Right lobe of liver (tissue), 6 donors: ENCODE data around the gene C6orf132. TPM values are rescaled to one million over a fixed set of nuclear protein-coding genes. Genes with fewer than 3 reads are reported as not detected.

ENCODE experiments used
- ATAC-seq, 4 donors: fragments of 200-7000 bp; cut with Tn5 transposase; one replicate each; pipeline ENCODE4 v1.9.1; 2020; ENCODE audit warnings: mild to moderate bottlenecking in 4 of 4, moderate library complexity in 4 of 4
- DNase-seq, 3 donors: peaks; one replicate each; pipeline ENCODE4 v3.0.0-alpha.2; 2020
- H3K27ac ChIP-seq, 3 donors: fragments of 200-600 bp; one replicate each; pipeline ENCODE4 v1.8.0; 2022
- H3K27me3 ChIP-seq, 2 donors: fragments of 200-600 bp; one replicate each; pipeline ENCODE4 v1.8.0; 2022
- H3K36me3 ChIP-seq, 4 donors: fragments of 200-600 bp; sonication (generic) in 1 of 4; one replicate each; pipeline versions ENCODE4 v1.5.1 to v1.8.0; 2017 to 2022; ENCODE audit warnings: control low read depth in 1 of 4
- H3K4me1 ChIP-seq, 4 donors: fragments of 200-600 bp; sonication (generic) in 1 of 4; one replicate each; pipeline versions ENCODE4 v1.5.1 to v1.8.0; 2017 to 2022; ENCODE audit warnings: control low read depth in 1 of 4
- H3K4me3 ChIP-seq, 3 donors: fragments of 200-600 bp; one replicate each; pipeline ENCODE4 v1.8.0; 2022
- H3K9me3 ChIP-seq, 4 donors: fragments of 200-600 bp; sonication (generic) in 1 of 4; one replicate each; pipeline versions ENCODE4 v1.5.1 to v1.8.0; 2017 to 2022; ENCODE audit warnings: control low read depth in 1 of 4
- CTCF ChIP-seq, 4 donors: fragments of 200-600 bp in 3 of 4; fragments of 450-650 bp in 1 of 4; IDR thresholded peaks; one replicate each; pipeline versions ENCODE4 v1.5.1 to v1.8.0; 2016 to 2022; ENCODE audit warnings: antibody characterized with exemption in 4 of 4, mild to moderate bottlenecking in 2 of 4
- POLR2A ChIP-seq: fragments of 450-650 bp; IDR thresholded peaks from one replicate; pipeline ENCODE4 v1.6.1; 2017; ENCODE audit warnings: antibody characterized with exemption, mild to moderate bottlenecking
- WGBS: methylation state at CpG from one replicate; pipeline ENCODE4 v1.1.6; 2018; ENCODE audit warnings: low coverage, low lambda C conversion rate; ENCODE audit not compliant: insufficient coverage; ENCODE audit errors: missing lambda C conversion rate; 5-methylcytosine and 5-hydroxymethylcytosine counted together
- intact Hi-C, 2 donors: fragments of 100-400 bp; cut with DNase I; formaldehyde crosslinking; loops; one replicate each; pipeline versions ENCODE4 v1.11.2 to v1.14.1; 2022
- total RNA-seq, 6 experiments: library from RNA; depleted of rRNA in 2 of 6; stranded (reverse); fragments of >200 nt in 2 of 6; fragmentation: NEBNext Ultra II Directional in 3 of 6; extraction: Animal tissue kit (Norgen Biotek cat#: 25700) in 3 of 6; gene quantifications; one replicate each; pipeline versions ENCODE4 v1.1.0 to v1.2.4, GENCODE V29; 2016 to 2023
- donor health status: DM: no; HTN: yes; CAD: no.
- donor health status: DM: no; HTN: no; CAD: no.
- donor health status: DM: no; HTN: no; CAD: no.
- donor health status: DM: no; HTN: yes; CAD: no.
- donor health status: DM: no; HTN: yes; CAD: no.

The C6orf132 gene
- total RNA-seq, 6 experiments from 2014 or later: 0.07 to 0.74 (median 0.34) TPM

- no peak overlapping the region for H3K27ac ChIP-seq
- intact Hi-C loops: no loop called here
- no peaks in the 10 kb centered on the region for H3K4me1 ChIP-seq
- H3K36me3 ChIP-seq: no peaks in the 10 kb centered on the region
- no peaks in the 10 kb centered on the region for H3K9me3 ChIP-seq
- no peak for DNase-seq
- 50% methylated on average over 1 of the region's 2 CpGs for WGBS
- no peaks in the 10 kb centered on the region for H3K27me3 ChIP-seq
- ATAC-seq: no peak
- TF ChIP-seq POLR2A: no peak
- TF ChIP-seq CTCF (IDR thresholded peaks at IDR 0.05): no peak
- H3K4me3 ChIP-seq: no peak overlapping the region
These were observed 16.2 kb upstream of the C6orf132 start for GRCh38 chr6:42158631-42159030.

DNA sequence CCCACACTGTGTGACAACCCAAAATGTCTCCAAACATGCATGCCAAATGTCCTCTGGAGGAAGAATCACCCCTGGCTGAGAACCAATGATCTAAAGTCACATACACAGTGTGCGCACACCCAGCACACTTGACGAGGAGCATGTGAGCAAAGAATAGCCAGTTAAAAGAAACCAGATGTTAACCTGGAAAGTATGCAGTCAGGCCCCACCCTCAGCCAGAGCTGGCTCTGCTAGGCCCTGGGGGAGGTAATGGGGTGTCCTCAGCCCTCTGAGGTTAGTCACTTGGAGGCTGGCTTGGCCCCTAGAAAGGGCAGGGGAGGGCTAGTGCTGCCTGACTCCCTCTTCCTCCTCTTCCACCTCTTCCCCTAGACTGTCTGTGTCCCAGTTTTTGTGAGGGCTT lies 15.6 kb upstream of the C6orf132 start:
- H3K36me3 ChIP-seq: no peaks in the 10 kb centered on the region
- no peaks in the 10 kb centered on the region for H3K4me1 ChIP-seq
- no peak overlapping the region for H3K4me3 ChIP-seq
- 90% methylated on average over 2 of the region's 2 CpGs for WGBS
- intact Hi-C loops: no loop called here
- no peak for ATAC-seq
- TF ChIP-seq CTCF (IDR thresholded peaks at IDR 0.05) (no peak), POLR2A (no peak)
- no peak for DNase-seq
- H3K27ac ChIP-seq: no peak overlapping the region
- no peaks in the 10 kb centered on the region for H3K27me3 ChIP-seq
- no peaks in the 10 kb centered on the region for H3K9me3 ChIP-seq

- H3K9me3 ChIP-seq: no peaks in the 10 kb centered on the region
- ATAC-seq (no peak), DNase-seq (no peak)
- TF ChIP-seq POLR2A: no peak
- TF ChIP-seq CTCF (IDR thresholded peaks at IDR 0.05): no peak
- WGBS: 60% methylated on average over 1 of the region's 3 CpGs
- intact Hi-C loops: no loop called here
- H3K36me3 ChIP-seq: no peaks in the 10 kb centered on the region
- no peaks in the 10 kb centered on the region for H3K27me3 ChIP-seq
- H3K4me1 ChIP-seq: no peaks in the 10 kb centered on the region
- H3K4me3 ChIP-seq: no peak overlapping the region
- no peak overlapping the region for H3K27ac ChIP-seq
These were observed 14.2 kb upstream of the C6orf132 start for GRCh38 chr6:42156638-42157037.

DNA sequence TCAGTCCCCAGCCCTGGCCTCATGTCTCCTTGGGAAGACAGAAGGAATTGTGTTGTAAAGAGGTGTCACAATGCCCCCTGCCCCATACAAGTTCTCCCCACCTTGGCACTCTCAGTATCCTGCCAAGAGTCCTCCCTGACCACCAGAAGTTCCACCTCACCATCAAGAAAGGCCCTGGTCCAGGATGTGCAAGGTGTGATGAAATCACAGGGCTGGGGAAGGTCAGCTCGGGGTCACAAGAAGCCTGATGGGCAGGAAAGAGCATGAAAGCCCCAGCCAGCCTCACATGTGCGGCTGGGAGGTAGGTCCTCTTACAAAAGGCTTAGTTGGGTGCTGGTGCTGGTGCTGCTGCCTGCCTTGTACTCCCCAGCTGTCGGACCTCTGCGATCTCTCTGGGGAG lies 12.9 kb upstream of the C6orf132 start:
- intact Hi-C loops: no loop called here
- Histone ChIP-seq H3K27ac (no peak overlapping the region), H3K4me3 (no peak overlapping the region), H3K4me1 (no peaks in the 10 kb centered on the region), H3K36me3 (no peaks in the 10 kb centered on the region), H3K9me3 (no peaks in the 10 kb centered on the region), H3K27me3 (no peaks in the 10 kb centered on the region)
- no peak for ATAC-seq
- TF ChIP-seq CTCF (IDR thresholded peaks at IDR 0.05) (no peak), POLR2A (no peak)
- no CpG with 5 or more reads among the region's 4 CpGs for WGBS
- DNase-seq: no peak

DNA sequence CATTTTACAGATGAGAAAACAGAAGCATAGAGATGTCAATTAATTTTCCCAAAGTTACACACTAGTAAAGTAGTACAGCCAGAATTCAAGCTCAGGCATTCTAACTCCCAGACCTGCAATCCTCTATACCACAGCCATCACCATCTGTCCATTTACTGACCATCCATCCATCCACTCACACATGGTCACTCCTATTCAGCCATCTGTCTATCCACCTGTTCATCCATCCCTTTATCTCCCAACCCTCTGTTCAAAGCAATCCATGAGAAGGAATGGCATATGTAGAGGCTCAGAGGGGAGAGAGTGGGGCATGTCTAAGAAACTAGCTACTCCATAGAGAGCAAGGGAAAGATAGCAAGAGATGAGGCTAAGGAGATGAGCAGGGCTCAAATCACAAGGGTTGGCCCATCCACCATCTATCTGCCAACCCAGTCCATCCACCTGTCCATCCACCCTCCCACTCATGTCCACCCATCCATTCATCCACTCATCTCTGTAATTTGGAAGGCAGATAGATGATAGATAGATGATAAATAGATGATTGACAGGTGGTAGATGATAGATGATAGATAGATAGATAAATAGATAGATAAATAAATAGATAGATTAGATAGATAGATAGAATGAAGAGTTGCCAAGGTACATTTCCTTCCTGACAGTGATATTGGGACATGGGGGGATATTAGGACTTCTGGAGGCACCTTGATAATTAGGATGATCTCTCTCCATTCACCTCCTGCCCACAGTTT lies 12.2 kb upstream of the C6orf132 start:
- intact Hi-C loops: no loop called here
- TF ChIP-seq CTCF (IDR thresholded peaks at IDR 0.05) (no peak), POLR2A (no peak)
- H3K4me1 ChIP-seq: no peaks in the 10 kb centered on the region

More for the DNA sequence above, 12.2 kb upstream of the C6orf132 start:
- H3K4me3 ChIP-seq: no peak overlapping the region
- no peak for ATAC-seq
- H3K36me3 ChIP-seq: no peaks in the 10 kb centered on the region
- H3K27me3 ChIP-seq: no peaks in the 10 kb centered on the region
- no peak for DNase-seq
- H3K27ac ChIP-seq: no peak overlapping the region
- no peaks in the 10 kb centered on the region for H3K9me3 ChIP-seq
